Measurements from ENCODE around the gene KNOP1.

Gene KNOP1

DNA sequence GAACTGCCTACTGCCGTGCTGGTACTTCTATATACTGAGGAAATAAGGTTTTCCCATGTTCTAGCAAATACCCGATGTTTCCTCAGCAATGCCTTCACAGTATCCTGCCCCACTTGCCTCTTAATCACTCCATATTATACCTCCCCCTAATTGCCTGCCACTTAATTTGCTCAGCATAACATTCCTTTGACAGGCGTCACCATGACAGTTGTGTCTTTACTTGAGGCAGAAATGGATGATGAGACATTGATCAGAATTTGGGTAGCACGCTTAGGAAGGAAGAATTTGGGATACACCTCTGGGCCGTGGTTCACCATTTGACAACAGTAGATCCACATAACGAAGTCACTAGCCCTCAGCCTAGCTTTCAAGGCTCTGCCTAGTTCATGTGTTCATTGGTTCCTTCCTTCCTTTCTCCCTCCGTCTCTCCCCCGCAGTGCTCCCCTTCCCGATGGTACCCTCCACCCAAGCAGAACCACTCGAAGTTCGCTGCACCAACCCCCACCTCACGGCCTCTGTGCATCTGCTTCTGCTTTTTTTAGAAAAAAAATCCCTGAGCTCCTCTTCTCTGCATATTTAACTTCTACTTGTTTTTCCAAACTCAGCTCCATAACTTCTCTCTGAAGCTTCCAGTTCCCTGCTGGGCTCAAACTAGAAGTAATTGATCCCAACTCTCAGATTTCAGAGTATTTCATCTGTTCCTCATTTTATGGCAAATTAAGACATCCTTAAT lies 19.4 kb upstream of the KNOP1 start:
- Histone ChIP-seq H3K27ac (ENCODE audit: low read length) (no peak overlapping the region), H3K4me3 (ENCODE audit: low read depth in 1 of 2, low read length in 2 of 2) (no peak overlapping the region), H2AFZ (ENCODE audit: low read depth, low read length) (no peak overlapping the region), H3K36me3 (ENCODE audit: insufficient read depth, low read length) (peaks cover 3% of the 10 kb centered on the region; the same call in 1 of the 2 replicates), H4K20me1 (ENCODE audit: insufficient read depth, low read length) (no peaks in the 10 kb centered on the region), H3K9me3 (ENCODE audit: insufficient read depth, low read length, severe bottlenecking) (no peaks in the 10 kb centered on the region), H3K4me2 (ENCODE audit: insufficient read depth, low read length) (no peak overlapping the region), H3K27me3 (ENCODE audit: insufficient read depth, low read length, poor library complexity) (no peaks in the 10 kb centered on the region), H3K4me1 (ENCODE audit: insufficient read depth, low read length) (no peaks in the 10 kb centered on the region), H3K79me2 (ENCODE audit: insufficient read depth, low read length) (no peaks in the 10 kb centered on the region), H3K9ac (ENCODE audit: low read depth, low read length) (no peak overlapping the region)
- TF ChIP-seq EZH2 (IDR thresholded peaks at IDR 0.05; ENCODE audit: borderline replicate concordance, low read depth, low read length, severe bottlenecking) = no peak
- TF ChIP-seq CTCF (IDR thresholded peaks at IDR 0.05; ENCODE audit: borderline replicate concordance, extremely low read depth, low read length, poor library complexity, severe bottlenecking) = no peak
- ATAC-seq (ENCODE audit: insufficient read depth, low read depth) (no peak), DNase-seq (no peak)

GRCh38 chr16:19735074-19735867 lies 17.2 kb upstream of the KNOP1 start:
- Histone ChIP-seq H3K27ac (ENCODE audit: low read length) (no peak overlapping the region), H2AFZ (ENCODE audit: low read depth, low read length) (no peak overlapping the region), H3K27me3 (ENCODE audit: insufficient read depth, low read length, poor library complexity) (no peaks in the 10 kb centered on the region), H3K4me3 (ENCODE audit: low read depth in 1 of 2, low read length in 2 of 2) (no peak overlapping the region), H3K9me3 (ENCODE audit: insufficient read depth, low read length, severe bottlenecking) (no peaks in the 10 kb centered on the region), H3K79me2 (ENCODE audit: insufficient read depth, low read length) (no peaks in the 10 kb centered on the region), H3K4me2 (ENCODE audit: insufficient read depth, low read length) (no peak overlapping the region), H3K36me3 (ENCODE audit: insufficient read depth, low read length) (peaks cover 3% of the 10 kb centered on the region; the same call in 1 of the 2 replicates), H3K4me1 (ENCODE audit: insufficient read depth, low read length) (no peaks in the 10 kb centered on the region), H4K20me1 (ENCODE audit: insufficient read depth, low read length) (no peaks in the 10 kb centered on the region), H3K9ac (ENCODE audit: low read depth, low read length) (no peak overlapping the region)
- TF ChIP-seq CTCF (IDR thresholded peaks at IDR 0.05; ENCODE audit: borderline replicate concordance, extremely low read depth, low read length, poor library complexity, severe bottlenecking) (no peak), EZH2 (IDR thresholded peaks at IDR 0.05; ENCODE audit: borderline replicate concordance, low read depth, low read length, severe bottlenecking) (no peak)
- ATAC-seq (ENCODE audit: insufficient read depth, low read depth) (no peak), DNase-seq (no peak)

DNA sequence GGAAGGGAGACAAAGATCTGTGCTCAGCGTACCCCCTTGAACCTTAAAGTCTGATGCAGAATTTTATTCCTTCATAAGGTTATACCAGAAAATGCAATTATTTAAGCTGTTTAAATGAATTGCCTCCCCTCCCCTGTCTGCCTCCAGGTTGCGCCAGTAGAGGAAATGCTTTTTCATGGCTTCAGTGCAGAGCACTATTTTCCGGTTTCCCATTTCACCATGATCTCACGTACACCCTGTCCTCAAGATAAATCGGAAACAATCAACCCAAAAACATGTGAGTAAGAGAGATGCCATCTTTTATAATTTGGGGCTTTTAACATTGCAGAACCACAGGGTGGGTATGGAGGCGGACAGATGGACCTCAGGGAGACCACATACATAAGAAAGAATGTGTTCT lies 15.5 kb upstream of the KNOP1 start:
- no peaks in the 10 kb centered on the region for H3K79me2 ChIP-seq (ENCODE audit: insufficient read depth, low read length)
- TF ChIP-seq CTCF (IDR thresholded peaks at IDR 0.05; ENCODE audit: borderline replicate concordance, extremely low read depth, low read length, poor library complexity, severe bottlenecking) = no peak
- no peak for TF ChIP-seq EZH2 (IDR thresholded peaks at IDR 0.05; ENCODE audit: borderline replicate concordance, low read depth, low read length, severe bottlenecking)
- H3K27ac ChIP-seq (ENCODE audit: low read length) = no peak overlapping the region
- H3K4me3 ChIP-seq (ENCODE audit: low read depth in 1 of 2, low read length in 2 of 2) = no peak overlapping the region
- no peaks in the 10 kb centered on the region for H3K9me3 ChIP-seq (ENCODE audit: insufficient read depth, low read length, severe bottlenecking)
- no peak for ATAC-seq (ENCODE audit: insufficient read depth, low read depth)
- no peak overlapping the region for H3K9ac ChIP-seq (ENCODE audit: low read depth, low read length)
- no peak for DNase-seq
- no peaks in the 10 kb centered on the region for H3K4me1 ChIP-seq (ENCODE audit: insufficient read depth, low read length)
- no peaks in the 10 kb centered on the region for H3K27me3 ChIP-seq (ENCODE audit: insufficient read depth, low read length, poor library complexity)
- peaks cover 3% of the 10 kb centered on the region; the same call in 1 of the 2 replicates for H3K36me3 ChIP-seq (ENCODE audit: insufficient read depth, low read length)
- H4K20me1 ChIP-seq (ENCODE audit: insufficient read depth, low read length) = no peaks in the 10 kb centered on the region
- H3K4me2 ChIP-seq (ENCODE audit: insufficient read depth, low read length) = no peak overlapping the region
- no peak overlapping the region for H2AFZ ChIP-seq (ENCODE audit: low read depth, low read length)

Data from DND-41 (cell line).